A673 (cell line): Measurements from ENCODE around the gene PACS1. TPM values are rescaled to one million over a fixed set of nuclear protein-coding genes. Genes with fewer than 3 reads are reported as not detected.
A peak's percentile ranks its signal among the peaks of the same experiment; 100 is the strongest.

Experiments
- BruUV-seq: library from RNA; stranded (reverse); fragments of 400-500 nt; replicated peaks from 2 replicates; lab custom pipeline; 2021; lab: Mats Ljungman, UMichigan
- CTCF ChIA-PET: fragments of 300-600 bp; sonication (Branson Sonifier 250); formaldehyde crosslinking; loops from one replicate; lab custom pipeline; 2022; ENCODE audit warnings: antibody characterized with exemption; lab: Charles Lee
- POLR2A ChIA-PET: fragments of 300-600 bp; sonication (Branson Sonifier 250); formaldehyde crosslinking; loops from one replicate; lab custom pipeline; 2022; ENCODE audit warnings: antibody characterized with exemption; ENCODE audit not compliant: low non-redundant PET; lab: Charles Lee
- DNase-seq: peaks from one replicate; pipeline ENCODE4 v3.0.0-alpha.2; 2015; ENCODE audit warnings: low spot score
- H3K27ac ChIP-seq: fragments of 200-600 bp; sonication (generic); 2 replicates; pipeline ENCODE4 v1.5.1; 2016; ENCODE audit warnings: mixed run types, low read depth, mild to moderate bottlenecking, mixed read lengths, antibody characterized with exemption, low read length; ENCODE audit not compliant: poor library complexity, severe bottlenecking
- H3K27me3 ChIP-seq: fragments of 200-600 bp; sonication (generic); replicated peaks from 2 replicates; pipeline ENCODE4 v1.6.1; 2017; ENCODE audit warnings: mixed run types, low read depth, mild to moderate bottlenecking, mixed read lengths, antibody characterized with exemption, low read length; ENCODE audit not compliant: insufficient read depth, poor library complexity
- H3K36me3 ChIP-seq: fragments of 200-600 bp; sonication (generic); 2 replicates; pipeline ENCODE4 v1.6.1; 2016; ENCODE audit warnings: mixed run types, mild to moderate bottlenecking, mixed read lengths, antibody characterized with exemption, low read length; ENCODE audit not compliant: insufficient read depth, poor library complexity, severe bottlenecking
- H3K4me1 ChIP-seq: fragments of 200-600 bp; sonication (generic); 2 replicates; pipeline ENCODE4 v1.6.1; 2017; ENCODE audit warnings: mixed run types, mild to moderate bottlenecking, mixed read lengths, antibody characterized with exemption, low read length; ENCODE audit not compliant: insufficient read depth, poor library complexity, severe bottlenecking
- H3K4me3 ChIP-seq: fragments of 200-600 bp; sonication (generic); 2 replicates; pipeline ENCODE4 v1.5.1; 2016; ENCODE audit warnings: low read depth, mixed run types, mild to moderate bottlenecking, mixed read lengths, low read length; ENCODE audit not compliant: poor library complexity, severe bottlenecking
- H3K9me3 ChIP-seq: fragments of 200-600 bp; sonication (generic); 2 replicates; pipeline ENCODE4 v1.6.1; 2016; ENCODE audit warnings: mixed run types, low read depth, mild to moderate bottlenecking, mixed read lengths, antibody characterized with exemption, low read length; ENCODE audit not compliant: poor library complexity, severe bottlenecking
- EZH2 ChIP-seq: fragments of 200-600 bp; sonication (generic); IDR thresholded peaks from 2 replicates; pipeline ENCODE4 v1.6.1; 2017; ENCODE audit warnings: borderline replicate concordance, low read depth, mild to moderate bottlenecking, mixed read lengths, antibody characterized with exemption, low read length; ENCODE audit not compliant: poor library complexity, severe bottlenecking
- intact Hi-C: fragments of 100-400 bp; cut with micrococcal nuclease; formaldehyde crosslinking; loops from one replicate; pipeline ENCODE4 v1.10.0; 2022; ENCODE audit not compliant: unreplicated experiment
- total RNA-seq: library from RNA; stranded (reverse); gene quantifications from 2 replicates; pipeline ENCODE4 v1.2.3, GENCODE V29; 2021
- TF ChIP-seq, protein P1 (sequence below): fragments of 300-800, 200-600 bp; sonication (generic); conservative IDR thresholded peaks from 2 replicates; pipeline ENCODE4 v1.5.1; 2017; ENCODE audit warnings: low read depth, mild to moderate bottlenecking, antibody characterized with exemption, low read length, moderate library complexity, mixed read lengths

Gene PACS1
- total RNA-seq, 1 experiment from 2014 or later = 75.7 TPM

DNA sequence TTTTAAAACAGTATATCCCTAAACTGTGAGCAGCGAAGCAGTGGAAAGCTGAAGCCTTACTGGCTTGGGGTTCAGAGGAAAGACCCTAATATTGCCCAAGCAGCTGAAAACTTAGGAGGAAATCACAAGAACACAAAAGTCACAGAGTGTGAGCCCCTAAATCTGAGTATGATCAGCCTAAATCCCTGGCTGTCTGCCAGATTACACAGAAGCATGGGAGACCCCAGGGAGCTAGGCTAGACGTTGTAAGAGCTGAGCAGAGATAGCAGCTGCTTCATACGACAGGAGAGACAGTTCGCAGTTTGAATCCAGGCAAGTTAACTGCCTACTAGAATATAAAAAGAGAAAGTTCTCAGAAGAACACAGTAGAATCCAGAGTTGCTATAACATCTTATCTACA lies 81.2 kb downstream of the PACS1 start:
- Histone ChIP-seq H3K4me3 (no peak overlapping the region), H3K27ac (no peak overlapping the region), H3K36me3 (no peaks in the 10 kb centered on the region), H3K4me1 (peaks cover 15% of the 10 kb centered on the region), H3K9me3 (peaks cover 13% of the 10 kb centered on the region), H3K27me3 (no peaks in the 10 kb centered on the region)
- DNase-seq = peak; percentile 71
- TF ChIP-seq, protein P1, sequence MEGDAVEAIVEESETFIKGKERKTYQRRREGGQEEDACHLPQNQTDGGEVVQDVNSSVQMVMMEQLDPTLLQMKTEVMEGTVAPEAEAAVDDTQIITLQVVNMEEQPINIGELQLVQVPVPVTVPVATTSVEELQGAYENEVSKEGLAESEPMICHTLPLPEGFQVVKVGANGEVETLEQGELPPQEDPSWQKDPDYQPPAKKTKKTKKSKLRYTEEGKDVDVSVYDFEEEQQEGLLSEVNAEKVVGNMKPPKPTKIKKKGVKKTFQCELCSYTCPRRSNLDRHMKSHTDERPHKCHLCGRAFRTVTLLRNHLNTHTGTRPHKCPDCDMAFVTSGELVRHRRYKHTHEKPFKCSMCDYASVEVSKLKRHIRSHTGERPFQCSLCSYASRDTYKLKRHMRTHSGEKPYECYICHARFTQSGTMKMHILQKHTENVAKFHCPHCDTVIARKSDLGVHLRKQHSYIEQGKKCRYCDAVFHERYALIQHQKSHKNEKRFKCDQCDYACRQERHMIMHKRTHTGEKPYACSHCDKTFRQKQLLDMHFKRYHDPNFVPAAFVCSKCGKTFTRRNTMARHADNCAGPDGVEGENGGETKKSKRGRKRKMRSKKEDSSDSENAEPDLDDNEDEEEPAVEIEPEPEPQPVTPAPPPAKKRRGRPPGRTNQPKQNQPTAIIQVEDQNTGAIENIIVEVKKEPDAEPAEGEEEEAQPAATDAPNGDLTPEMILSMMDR = no peak
- TF ChIP-seq EZH2 = no peak
- ChIA-PET CTCF (no interaction called here), POLR2A (interaction anchor here (0.5 kb wide), 2 partner anchors 31 to 217 kb away, joined by 4 to 5 read pairs; no protein-coding TSS in a partner anchor)
- BruUV-seq = no TSS peak
- intact Hi-C loops = no loop called here

DNA sequence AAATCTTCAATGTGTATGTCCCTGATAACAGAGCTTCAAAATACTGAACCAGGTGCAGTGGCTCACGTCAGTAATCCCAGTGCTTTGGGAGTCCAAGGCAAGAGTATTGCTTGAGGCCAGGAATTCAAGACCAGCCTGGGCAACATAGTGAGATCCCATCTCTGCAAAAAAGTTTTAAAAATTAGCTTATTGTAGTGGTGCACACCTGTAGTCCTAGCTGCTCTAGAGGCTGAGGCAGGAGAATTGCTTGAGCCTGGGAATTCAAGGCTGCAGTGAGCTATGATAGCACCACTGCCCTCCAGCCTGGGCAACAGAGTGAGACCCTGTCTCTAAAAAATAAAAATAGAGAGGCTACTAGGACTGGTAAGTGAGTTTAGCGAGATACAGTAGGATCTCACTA lies 84.0 kb downstream of the PACS1 start:
- Histone ChIP-seq H3K4me3 (no peak overlapping the region), H3K9me3 (no peaks in the 10 kb centered on the region), H3K27ac (no peak overlapping the region), H3K36me3 (no peaks in the 10 kb centered on the region), H3K27me3 (no peaks in the 10 kb centered on the region), H3K4me1 (peaks cover 24% of the 10 kb centered on the region)
- ChIA-PET CTCF (no interaction called here), POLR2A (no interaction called here)
- no peak for DNase-seq
- intact Hi-C loops = no loop called here
- no TSS peak for BruUV-seq
- TF ChIP-seq, protein P1 = no peak
- TF ChIP-seq EZH2 = no peak

DNA sequence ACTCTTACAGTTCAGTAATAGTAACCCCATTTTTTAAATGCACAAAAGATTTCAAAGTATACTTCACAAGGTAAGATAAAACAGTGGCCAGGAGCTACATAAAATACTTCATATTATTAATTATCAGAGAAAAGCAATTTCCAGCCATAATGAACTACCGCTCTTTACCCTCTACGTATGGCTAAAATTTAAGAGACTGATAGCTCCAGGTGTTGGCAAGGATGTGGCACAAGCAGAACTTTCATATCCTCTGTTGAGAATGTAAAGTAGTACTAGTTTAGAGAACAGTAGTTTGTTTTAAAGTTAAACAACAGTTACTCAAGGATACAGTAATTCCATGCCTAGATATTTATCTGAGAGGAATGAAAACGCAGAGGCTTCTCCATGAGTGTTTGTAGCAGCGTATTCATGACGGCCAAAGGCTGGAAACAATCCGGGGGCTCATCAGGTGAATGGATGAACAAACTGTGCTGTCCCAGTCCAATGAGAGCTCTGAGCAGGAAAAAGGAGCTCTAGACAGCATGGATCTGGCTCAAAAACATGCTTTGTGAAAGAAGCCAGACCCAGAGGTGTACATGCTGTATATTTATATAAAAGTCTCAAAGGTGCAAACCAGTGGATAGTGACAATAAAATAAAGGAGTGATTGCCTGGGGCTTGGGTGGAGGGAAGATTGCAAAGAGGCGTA lies 85.5 kb downstream of the PACS1 start:
- H3K36me3 ChIP-seq = no peaks in the 10 kb centered on the region
- H3K9me3 ChIP-seq = no peaks in the 10 kb centered on the region
- DNase-seq = no peak
- peaks cover 35% of the 10 kb centered on the region for H3K4me1 ChIP-seq
- no peak overlapping the region for H3K4me3 ChIP-seq
- POLR2A ChIA-PET = interaction anchor here (0.6 kb wide), 1 partner anchor 33 kb away, joined by 5 read pairs; no protein-coding TSS in a partner anchor
- intact Hi-C loops = no loop called here
- BruUV-seq = no TSS peak
- CTCF ChIA-PET = no interaction called here
- no peaks in the 10 kb centered on the region for H3K27me3 ChIP-seq
- TF ChIP-seq, protein P1 = no peak
- TF ChIP-seq EZH2 = no peak
- H3K27ac ChIP-seq = no peak overlapping the region
